Globus pallidus (tissue), 1 donor: ENCODE results near the gene UQCR10.
"Not testable (repeated sequence)": the region's sequence is repeated elsewhere in the genome, so short reads cannot be mapped to it uniquely, and the experiment has no call there.

ENCODE experiments used
- DNase-seq: peaks from one replicate; pipeline ENCODE4 v3.0.0-alpha.2; 2015; ENCODE audit warnings: low spot score

The UQCR10 gene

DNA sequence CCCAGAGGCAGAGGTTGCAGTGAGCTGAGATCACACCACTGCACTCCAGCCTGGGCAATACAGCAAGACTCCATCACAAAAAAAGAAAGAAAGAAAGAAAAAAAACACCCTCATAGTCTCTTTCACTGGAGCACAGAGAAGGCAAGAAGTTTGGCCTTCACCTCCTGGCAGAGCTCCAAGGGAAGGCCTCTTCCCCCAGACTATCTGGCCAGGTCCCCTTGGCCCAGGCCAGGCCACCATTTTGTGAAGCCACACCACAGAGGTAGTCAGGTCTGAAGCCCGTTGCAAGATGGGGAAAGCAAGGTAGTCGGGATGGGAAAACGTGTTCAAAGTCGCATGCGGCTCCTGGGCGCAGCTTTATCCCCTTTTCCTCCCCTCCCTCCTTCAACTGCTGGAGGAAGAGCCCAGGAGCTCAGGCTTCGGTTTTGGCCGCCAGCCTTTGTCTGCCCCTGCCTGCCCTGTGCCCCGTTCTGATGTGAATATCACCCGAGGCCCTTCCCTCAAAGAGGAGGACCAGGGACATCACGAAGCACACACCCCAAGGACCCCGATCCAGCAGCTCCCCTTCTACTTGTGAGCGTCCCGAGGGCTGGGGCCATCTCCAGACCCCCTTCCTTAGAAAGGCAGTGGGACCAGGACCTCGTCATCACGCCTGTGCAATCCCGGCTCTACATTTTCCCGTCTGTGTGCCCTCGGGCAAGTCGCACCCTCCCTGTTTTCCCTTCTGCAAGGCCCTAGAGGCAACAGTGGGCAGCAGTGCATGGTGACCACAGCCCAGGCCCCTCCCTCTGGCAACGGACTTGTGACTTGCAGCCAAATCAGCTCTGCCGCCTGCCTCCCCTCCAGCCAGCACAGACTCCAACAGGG lies 29.7 kb upstream of the UQCR10 start:
- peak; percentile 16 for DNase-seq

DNA sequence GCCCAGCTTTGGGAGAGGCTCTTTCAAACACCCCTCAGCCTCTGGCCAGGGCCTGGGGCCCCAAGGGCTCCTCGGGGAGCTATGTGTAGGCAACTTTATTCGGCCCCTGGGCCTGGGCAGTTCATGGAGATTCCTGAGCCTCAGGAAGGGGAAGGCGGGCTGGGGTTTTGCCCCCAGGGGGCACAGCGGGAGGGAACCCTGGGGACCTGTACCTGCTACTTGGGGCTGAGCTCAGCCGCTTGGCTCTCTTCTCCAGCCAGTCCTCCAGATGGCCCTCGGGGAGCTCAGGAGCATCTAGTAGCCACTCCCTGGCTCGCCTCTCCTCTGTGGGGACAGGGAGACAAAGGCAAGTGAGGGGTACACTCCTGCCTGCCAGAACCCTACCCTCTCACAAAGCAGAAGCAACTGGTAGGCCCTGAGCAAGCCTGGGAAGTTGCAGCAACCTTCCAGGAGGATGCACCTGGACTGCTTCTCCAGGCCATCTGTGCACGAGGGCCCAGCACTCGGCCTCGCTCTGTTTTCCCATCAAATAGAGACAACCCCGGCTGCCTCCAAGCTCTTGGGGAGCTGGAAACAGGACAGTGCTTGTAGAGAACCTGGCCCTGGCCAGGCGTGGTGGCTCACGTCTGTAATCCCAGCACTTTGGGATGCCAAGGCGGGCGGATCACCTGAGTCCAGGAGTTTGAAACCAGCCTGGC lies 28.9 kb upstream of the UQCR10 start:
- DNase-seq = no peak

DNA sequence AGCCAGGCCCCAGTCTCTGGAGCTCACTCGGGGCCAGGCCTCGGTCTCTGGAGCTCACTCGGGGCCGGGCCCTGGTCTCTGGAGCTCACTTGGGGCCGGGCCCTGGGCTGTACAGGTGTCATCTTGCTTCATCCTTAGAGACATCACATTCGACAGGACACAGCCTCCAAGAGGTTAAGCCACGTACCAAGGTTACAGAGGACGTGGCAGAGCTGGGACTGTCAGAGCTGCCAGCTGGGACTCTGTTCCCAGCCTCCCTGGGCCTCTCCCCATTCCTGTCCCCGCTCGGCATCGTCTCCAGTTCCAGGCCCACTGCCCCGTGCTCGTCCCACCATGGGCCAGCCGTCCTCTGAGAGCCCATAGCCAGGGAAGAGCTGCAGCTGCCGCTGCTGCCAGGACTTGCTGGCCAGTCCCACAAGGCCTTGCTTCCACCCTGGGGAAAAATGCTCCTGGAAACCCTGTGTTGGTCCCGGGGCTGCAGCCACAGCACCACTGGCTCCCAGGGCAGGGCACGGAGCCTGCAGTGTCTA lies 27.8 kb upstream of the UQCR10 start:
- DNase-seq = no peak

DNA sequence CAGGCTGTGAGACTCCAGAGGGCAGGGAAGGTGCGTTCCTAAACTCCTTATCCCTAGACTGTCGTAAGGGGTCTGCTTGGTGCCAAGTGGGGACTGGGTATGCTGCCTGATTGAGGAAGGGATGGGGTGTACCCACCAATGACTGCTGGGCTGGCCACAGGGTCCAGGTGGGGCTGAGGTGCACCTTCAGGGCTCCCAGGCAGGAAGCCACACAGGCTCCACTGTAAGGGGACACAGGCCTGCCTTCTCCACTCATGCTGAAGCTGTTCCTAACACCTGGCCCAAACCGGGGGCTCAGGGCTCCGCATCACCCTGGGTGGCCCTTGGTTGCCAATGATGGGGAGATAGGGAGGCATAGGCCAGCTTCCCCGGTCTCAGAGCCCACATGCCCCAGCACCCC lies 27.0 kb upstream of the UQCR10 start:
- no peak for DNase-seq

DNA sequence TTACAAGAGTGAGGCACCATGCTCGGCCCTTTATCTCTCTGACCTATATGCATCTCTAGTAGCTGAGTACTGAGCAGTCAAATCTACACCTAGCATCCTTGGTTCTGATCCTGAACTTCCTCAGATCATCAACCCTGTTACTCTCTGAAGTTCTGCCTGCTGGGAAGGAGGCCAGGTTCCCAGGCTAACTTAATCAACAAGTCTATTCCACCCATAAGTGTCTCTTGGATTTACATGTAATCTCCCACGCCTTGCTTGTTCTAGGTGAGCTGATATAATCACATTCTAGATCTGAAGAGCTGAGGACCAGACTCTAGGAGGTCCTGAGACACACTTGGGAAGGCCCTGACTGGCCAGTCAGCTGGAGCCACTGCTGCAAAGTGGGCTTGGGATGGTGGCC lies 25.2 kb upstream of the UQCR10 start:
- DNase-seq = no peak

DNA sequence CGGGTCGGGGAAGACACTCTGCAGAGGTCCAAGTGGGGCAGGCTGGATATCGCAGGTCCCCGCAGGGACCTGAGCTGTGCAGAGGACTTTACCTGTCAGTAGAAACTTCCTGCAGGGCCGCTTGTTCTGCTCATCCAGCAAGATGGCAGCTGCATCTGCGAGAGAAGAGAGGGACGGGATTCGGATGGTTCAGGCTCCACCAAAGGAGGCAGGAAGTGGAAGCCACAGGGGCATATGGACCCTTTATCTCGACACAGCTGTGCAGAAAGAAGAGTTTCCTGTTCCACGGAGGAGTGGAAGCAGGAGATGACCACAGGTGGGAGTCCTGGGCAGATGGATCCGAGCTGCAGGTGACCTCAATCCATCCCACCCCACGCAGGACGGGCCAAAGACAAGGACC lies 24.8 kb upstream of the UQCR10 start:
- DNase-seq = no peak

DNA sequence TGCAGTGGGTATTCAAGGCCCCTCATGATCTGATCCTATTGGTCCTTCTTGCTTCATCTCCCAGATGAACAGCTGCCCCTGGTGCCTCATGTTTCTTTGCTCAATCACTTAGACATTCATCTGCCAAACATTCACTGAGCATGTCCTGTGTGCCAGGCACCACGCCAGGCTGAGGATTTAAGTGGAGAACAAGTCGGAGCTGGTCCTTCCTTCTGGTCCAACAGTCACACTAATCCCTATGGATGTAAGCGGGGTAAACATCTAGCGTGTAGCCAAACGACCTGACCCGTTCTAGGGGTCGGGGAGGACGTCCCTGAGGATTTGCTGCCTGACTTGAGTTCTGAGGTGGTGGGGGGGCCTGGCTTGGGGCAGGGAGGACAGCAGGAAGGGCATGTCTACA lies 22.3 kb upstream of the UQCR10 start:
- DNase-seq = no peak

DNA sequence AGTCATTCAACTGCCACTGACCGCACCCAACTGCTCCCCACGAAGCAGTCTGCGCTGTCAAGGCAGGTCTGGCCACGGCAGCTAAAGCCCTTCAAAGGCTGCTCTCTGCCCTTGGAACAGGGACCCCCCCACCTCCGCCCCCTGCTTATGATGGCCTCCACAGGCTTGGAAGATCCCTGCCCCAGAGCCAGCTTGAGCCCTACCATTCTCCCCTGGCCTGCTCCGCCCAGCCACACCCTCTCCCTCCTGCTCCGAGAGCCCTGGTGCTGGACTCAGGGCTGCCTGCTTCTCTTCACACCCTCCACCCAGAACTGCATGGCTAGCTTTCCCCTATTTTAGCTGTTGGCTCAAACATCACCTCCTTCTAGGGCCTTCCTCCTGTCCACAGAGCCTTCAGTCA lies 19.3 kb upstream of the UQCR10 start:
- no peak for DNase-seq

DNA sequence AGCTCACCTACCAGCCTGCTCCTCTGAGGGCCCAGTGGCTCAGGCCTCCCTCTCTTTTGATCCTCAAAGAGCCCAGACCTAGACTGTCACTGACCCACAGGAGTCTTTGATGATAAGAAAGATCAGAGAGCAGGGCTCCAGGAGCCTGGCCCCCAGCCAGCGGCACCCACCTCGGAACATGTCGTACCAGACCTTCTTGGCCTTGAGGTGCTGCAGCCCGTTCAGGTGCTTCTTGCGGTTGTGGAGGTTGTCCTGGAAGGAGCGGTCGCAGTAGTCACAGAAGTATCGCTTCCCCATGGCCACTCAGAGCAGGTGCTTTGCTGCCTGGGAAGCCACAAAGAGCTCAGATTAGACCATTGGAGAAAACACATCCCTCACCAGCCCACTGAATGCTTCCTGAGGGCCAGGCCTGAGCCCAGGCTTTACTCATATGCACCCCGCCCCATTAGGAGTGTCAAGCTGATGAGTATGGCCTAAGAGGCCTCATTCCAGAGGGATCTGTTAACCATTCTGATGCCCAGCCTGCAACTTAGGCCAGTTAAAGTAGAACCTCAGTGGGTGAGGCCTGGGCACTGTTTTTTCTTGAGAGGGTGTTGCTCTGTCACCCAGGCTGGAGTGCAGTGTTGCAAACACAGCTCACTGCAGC lies 18.8 kb upstream of the UQCR10 start:
- DNase-seq = no peak

DNA sequence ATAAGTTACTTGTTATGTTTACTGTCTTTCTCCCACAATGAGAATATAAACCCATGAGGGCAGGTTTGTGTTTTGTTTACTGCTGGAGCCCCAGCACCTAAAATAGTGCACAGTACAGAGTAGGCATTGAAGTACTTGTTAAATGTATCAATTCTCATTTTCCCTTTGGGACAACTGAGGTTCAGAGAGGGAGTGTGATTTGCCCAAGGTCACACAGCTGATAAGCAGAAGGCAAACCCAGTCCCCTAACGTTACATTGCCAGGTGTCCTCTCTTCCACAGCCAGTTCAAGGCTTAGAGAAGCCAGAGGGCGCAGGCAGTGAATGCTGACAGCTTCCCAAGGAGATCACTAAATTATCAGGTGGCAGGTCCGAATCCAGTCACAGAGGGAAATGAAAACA lies 17.1 kb upstream of the UQCR10 start:
- no peak for DNase-seq

DNA sequence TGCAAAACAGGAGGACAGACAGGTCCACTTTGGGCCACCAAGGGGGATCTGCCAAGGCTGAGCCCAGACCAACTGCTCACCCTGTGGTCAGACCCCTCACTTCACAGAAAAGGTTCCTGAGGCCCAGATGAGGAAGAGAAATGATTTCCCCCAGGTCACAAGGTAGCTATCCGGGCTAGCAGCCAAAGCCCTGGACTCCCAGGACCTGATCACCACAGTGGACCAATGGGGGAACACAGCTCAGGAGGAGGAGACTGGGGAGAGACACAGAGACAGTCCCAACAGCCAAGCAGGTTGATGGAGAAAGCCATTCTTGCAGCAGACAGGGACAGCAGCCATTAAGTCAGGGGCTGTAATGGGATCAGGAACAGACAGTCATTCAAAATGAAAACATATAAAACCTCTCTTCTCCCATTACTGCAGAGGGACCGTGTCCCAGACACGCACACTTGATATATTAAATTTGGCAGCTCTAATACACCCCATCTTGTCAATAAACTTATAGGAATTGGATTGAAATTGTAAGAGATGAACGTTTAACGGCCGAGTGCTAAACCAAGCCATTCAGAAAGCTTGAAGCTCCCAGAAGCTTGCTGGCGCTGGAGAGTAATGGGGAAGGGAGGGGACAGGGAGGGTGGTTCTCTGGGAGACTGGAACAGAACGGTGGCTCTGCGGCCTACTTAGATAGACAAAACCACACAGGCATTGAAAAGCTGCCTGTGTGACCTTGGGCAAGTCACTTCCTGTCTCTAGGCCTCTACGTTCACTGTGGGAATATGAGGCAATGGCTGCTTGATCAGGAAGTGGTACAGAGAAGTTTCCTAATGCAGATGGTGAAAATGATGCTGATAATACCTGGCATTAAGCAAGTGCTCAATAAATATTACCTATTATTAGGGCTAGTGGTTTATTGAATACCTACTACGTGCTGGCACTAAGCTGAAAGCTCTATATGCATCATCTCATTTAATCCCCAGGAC lies 16.3 kb upstream of the UQCR10 start:
- no peak for DNase-seq

DNA sequence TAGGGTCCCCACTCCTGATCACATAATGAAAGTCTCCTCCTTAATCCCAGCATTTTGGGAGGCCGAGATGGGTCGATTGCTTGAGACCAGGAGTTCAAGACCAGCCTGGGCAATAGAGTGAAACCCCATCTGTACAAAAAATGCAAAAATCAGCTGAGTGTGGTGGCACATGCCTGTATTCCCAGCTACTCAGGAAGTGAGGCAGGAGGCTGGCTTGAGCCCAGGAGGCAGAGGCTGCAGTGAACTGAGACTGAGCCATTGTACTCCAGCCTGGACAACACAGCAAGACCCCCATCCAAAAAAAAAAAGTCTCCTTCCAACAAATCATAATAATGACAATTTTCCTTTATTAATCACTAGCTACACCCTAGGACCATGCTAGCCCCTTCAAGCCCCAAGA lies 15.5 kb upstream of the UQCR10 start:
- no peak for DNase-seq

DNA sequence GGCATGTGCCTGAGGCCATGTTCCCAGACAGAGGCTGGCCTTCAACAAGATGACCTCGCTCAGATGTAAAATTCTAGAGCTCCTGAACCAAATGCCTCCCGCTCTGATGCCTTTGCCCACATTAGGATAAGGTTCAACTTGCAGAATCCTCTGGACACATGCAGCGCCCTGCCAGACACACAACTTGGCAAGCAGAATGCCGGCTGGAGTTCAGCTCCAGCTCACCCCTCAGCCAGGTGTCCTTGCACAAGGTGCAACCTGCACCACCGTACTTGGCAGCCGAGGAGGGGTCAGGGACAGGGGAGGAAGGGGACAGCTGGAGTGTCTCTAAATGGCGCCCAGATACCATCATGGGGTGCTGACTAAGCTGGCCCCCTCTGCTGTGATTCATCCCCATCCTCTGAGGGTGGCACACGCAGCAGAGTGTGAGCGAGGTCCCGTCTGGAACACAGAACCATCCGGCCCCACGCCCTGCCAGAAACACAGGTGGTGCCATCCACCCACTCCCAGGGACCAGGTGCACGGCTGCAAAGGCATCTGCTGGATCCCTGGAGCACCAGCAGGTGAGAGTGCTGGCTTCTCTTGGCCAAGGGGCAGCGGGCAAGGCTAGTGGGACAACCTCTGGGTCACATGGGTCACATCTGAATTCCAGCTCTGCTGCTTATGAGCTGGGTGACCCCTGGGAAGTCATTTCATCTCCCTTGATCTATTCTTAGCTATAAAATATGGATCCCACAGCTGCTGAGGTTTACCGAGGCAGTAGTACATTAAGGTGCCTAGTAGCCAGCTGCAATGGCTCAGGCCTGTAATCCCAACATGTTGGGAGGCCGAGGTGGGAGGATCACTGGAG lies 13.1 kb upstream of the UQCR10 start:
- DNase-seq = no peak

DNA sequence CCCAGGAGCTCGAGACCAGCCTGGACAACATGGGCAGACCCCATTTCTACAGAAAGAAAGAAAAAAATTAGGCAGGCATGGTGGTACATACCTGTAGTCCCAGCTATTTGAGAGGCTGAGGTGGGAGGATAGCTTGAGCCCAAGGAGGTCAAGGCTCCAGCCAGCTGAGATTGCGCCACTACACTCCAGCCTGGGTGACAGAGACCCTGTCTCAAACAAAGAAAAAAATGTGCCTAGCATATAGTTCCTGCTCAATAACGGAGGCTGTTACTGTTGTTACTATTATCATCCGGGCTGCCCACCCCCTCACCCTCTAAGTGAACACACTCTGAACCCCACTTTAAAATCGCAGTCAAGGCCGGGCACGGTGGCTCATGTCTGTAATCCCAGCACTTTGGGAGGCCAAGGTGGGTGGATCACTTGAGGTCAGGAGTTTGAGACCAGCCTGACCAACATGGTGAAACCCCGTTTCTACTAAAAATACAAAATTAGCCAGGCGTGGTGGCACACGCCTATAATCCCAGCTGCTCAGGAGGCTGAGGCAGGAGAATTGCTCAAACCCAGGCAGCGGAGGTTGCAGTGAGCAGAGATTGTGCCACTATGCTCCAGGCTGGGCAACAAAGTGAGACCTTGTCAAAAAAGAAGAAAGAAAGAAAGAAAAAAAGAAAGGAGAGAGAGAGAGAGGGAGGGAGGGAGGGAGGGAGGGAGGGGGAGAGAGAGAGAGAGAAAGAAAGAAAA lies 12.3 kb upstream of the UQCR10 start:
- not testable (repeated sequence) for DNase-seq

DNA sequence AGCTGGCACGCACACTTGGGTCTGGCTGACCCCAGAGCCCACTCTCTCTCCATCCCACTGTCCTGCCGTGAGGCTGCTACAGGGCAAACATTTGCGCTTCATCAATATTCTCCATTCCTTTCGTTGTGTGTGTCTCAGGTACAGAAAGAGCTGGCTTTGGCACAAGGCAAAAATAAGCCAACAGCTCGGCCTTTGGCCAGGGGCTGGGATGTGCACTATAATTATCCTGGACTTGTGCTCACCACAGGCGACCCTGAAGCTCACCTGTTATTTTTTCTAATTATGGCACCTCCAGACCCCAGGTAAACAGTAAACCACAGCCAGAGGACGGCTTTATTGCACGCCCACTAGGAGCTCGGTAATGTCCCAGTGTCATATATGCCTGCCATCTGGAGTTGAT lies 11.3 kb upstream of the UQCR10 start:
- no peak for DNase-seq

DNA sequence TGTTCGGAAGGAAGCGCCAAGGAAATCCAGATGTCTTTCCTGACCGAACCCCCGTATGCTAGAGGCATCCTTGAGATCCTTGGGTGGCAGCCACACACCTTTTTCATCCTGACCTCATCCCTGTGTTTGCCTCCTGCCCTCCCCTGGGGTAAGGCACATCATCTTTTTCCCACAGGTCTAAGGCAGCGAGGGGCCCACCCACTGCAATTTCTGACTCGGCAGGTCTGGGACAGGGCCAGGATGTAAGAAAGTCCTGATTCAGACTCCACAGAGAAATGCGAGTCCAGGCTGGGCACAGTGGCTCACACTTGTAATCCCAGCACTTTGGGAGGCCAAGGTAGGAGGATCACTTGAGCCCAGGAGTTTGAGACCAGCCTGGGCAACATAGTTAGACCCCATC lies 10.8 kb upstream of the UQCR10 start:
- DNase-seq = no peak

DNA sequence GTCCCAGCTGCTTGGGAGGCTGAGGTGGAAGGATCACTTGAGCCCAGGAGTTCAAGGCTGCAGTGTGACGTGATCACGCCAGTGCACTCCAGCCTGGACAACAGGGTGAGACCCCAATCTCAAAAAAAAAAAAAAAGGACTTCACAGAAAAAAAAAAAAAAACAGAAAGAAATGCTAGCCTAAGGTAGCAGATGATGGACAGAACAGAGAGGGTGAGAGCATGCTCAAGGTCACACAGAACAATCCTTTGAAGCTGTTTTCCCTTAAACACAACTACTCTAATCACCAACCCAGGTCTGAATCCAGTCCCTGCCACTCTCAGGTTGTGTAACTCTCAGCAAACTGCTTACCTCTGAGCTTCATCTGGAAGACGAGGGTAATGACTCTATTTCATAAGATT lies 10.1 kb upstream of the UQCR10 start:
- no peak for DNase-seq

DNA sequence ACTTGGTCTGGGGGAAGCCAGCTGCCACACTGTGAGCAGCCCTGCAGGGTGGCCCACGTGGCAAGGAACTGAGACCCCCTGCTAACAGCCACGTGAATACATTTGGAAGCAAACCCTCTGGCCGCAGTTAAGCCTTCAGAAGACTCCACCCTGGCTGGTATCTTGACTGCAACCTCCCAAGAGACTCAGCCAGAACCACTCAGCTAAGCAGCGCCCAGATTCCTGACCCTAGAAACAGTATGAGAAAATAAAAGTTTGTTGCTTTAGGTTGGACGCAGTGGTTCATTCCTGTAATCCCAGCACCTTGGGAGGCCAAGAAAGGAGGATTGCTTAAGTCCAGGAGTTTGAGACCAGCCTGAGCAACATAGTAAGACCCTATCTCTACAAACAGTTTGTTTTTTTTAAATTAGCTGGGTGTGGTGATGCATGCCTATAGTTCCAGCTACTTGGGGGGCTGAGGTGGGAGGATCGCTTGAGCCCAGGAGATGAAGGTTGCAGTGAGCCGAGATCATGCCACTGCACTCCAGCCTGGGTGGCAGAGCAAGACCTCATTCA lies 9.0 kb upstream of the UQCR10 start:
- DNase-seq = no peak

DNA sequence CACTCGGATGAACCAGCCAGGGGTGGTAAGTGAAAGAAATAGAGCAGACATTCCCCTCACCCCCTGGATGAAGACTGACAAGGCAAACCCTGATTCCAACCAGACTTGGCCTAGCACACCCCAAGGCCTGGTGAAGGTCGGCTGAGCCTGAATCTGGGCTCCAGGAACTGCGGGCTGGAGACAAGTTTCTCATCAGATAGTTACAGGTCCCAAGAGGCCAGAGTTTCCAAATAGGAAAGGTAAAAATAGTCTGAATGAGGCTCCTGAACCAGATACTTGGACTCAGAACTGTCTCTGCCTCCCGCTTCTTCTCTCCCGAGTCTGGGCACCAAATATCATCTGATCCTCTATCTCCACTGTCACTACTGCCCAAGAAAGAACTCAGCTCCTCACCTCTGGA lies 8.2 kb upstream of the UQCR10 start:
- DNase-seq = no peak

DNA sequence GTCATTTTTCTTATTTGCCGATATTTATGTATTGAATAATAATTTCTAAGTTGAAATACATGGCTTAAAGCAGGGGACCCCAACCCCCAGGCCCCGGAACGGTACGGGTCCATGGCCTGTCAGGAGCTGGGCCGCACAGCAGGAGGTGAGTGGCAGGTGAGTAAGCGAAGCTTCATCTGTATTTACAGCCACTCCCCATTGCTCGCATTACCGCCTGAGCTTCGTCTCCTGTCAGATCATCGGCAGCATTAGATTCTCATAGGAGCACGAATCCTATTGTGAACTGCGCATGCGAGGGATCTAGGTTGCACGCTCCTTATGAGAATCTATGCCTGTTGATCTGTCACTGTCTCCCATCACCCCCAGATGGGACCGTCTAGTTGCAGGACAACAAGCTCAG lies 4.9 kb upstream of the UQCR10 start:
- DNase-seq = no peak
